ENCODE measurements around the gene DSC1. TPM values are rescaled to one million over a fixed set of nuclear protein-coding genes. Genes with fewer than 3 reads are reported as not detected.

Gene DSC1
- total and polyA plus RNA-seq, 2 of the 8 experiments (the other 6 are each of a cell fraction or from before 2014, with no cell fraction given) = 0.02 TPM; not detected in 1

DNA sequence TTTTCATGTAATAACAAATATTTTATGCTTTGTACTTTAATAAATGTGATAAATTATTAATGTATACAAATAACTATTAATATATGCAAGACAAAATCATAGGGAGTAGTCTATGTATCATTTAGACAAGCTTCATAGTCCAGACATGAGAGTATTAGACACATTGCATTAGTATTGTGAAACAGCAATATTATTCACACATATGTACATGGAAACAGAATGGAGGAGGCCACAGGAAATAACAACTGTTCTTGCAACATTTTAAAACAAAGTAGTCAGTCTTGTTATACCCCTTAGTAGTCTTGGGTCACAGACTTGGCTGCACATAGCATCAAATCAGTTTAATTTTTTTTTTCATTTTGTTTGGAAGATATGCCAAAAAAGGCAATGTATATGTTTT is 15.8 kb downstream of the DSC1 start:
- Histone ChIP-seq H3K9ac (replicated peaks in 1 of 4; ENCODE audit: extremely low read depth in 1 of 4, low read depth in 3 of 4, low read length in 3 of 4) (no peak overlapping the region), H3K14ac (ENCODE audit: insufficient read length) (no peak overlapping the region), H2BK12ac (ENCODE audit: low read depth, low read length) (no peak overlapping the region), H3K4ac (replicated peaks; ENCODE audit: insufficient read length, low read depth, low read length) (no peak overlapping the region), H3K9me3 (ENCODE audit: insufficient read depth in 2 of 2, low read depth in 1 of 2, low read length in 1 of 2) (no peaks in the 10 kb centered on the region), H2BK15ac (ENCODE audit: low read length) (no peak overlapping the region), H3K79me1 (ENCODE audit: low read depth, low read length) (no peaks in the 10 kb centered on the region), H3K79me2 (ENCODE audit: control insufficient read depth in 1 of 2, insufficient read depth in 2 of 2, low read length in 2 of 2) (no peaks in the 10 kb centered on the region), H2AK5ac (ENCODE audit: low read depth, low read length) (no peak overlapping the region), H3K56ac (replicated peaks; ENCODE audit: insufficient read length, low read depth, low read length) (no peak overlapping the region), H2AFZ (ENCODE audit: low read length) (no peak overlapping the region), H3K27ac (ENCODE audit: low read depth, low read length) (no peak overlapping the region), H3K4me1 (replicated peaks in 1 of 4; ENCODE audit: control insufficient read depth in 3 of 4, insufficient read depth in 4 of 4, low read length in 3 of 4) (no peaks in the 10 kb centered on the region), H3K4me2 (ENCODE audit: insufficient read depth in 1 of 2, low read depth in 2 of 2, low read length in 2 of 2) (no peak overlapping the region), H4K8ac (ENCODE audit: extremely low read depth, insufficient read depth, low read length) (no peak overlapping the region), H2BK120ac (replicated peaks; ENCODE audit: low read depth, low read length) (no peak overlapping the region), H3K23me2 (ENCODE audit: low read depth, low read length) (peaks cover 8% of the 10 kb centered on the region; the same call in 1 of the 2 replicates), H3K36me3 (ENCODE audit: control insufficient read depth in 2 of 4, insufficient read depth in 4 of 4, low read length in 3 of 4) (no peaks in the 10 kb centered on the region), H3K4me3 (ENCODE audit: extremely low read depth in 1 of 4, insufficient read depth in 2 of 4, low read depth in 3 of 4, low read length in 4 of 4) (no peak overlapping the region), H2BK5ac (ENCODE audit: low read depth, low read length) (no peak overlapping the region), H4K91ac (replicated peaks; ENCODE audit: insufficient read length, low read length) (no peak overlapping the region), H3K23ac (ENCODE audit: insufficient read length) (no peak overlapping the region), H4K5ac (ENCODE audit: insufficient read length, low read depth, low read length) (no peak overlapping the region), H3K18ac (ENCODE audit: extremely low read depth, low read length) (no peak overlapping the region), H2BK20ac (ENCODE audit: low read length) (no peak overlapping the region), H4K20me1 (replicated peaks in 1 of 2; ENCODE audit: control insufficient read depth in 1 of 2, insufficient read depth in 2 of 2, low read length in 2 of 2) (peaks cover 0 to 5% of the 10 kb centered on the region in 2 experiments), H3K27me3 (replicated peaks in 1 of 4; ENCODE audit: control insufficient read depth in 3 of 4, extremely low read depth in 1 of 4, insufficient read depth in 3 of 4, low read length in 3 of 4) (no peaks in the 10 kb centered on the region)
- DNase-seq (ENCODE audit: low read depth in 1 of 2, low spot score in 2 of 2) (no peak), FAIRE-seq (no peak)
- TF ChIP-seq HDAC6 (IDR thresholded peaks at IDR 0.05; ENCODE audit: low read depth, low read length) (no peak), HDAC2 (IDR thresholded peaks at IDR 0.05; ENCODE audit: borderline replicate concordance in 1 of 2, low read depth in 2 of 2, low read length in 2 of 2) (no peak), SUZ12 (IDR thresholded peaks at IDR 0.05; ENCODE audit: low read length) (no peak)
- ChIA-PET CTCF (ENCODE audit: partially characterized antibody) (interaction anchor here (0.7 kb wide), 1 partner anchor 222 kb away, joined by 3 read pairs; no protein-coding TSS in a partner anchor), POLR2A (ENCODE audit: partially characterized antibody) (no interaction called here)
